HCT116 (cell line): ENCODE data around the gene PAPPA2. TPM values are rescaled to one million over a fixed set of nuclear protein-coding genes. Genes with fewer than 3 reads are reported as not detected.

Experiments used
- ATAC-seq: fragments of 200-7000 bp; cut with Tn5 transposase; 2 replicates; pipeline ENCODE4 v1.9.1; 2020; ENCODE audit warnings: mild to moderate bottlenecking, moderate library complexity
- BruUV-seq: library from RNA; stranded (reverse); fragments of 400-500 nt; replicated peaks from 2 replicates; lab custom pipeline; 2021; lab: Mats Ljungman, UMichigan
- CTCF ChIA-PET: fragments of 300-600 bp; sonication (Branson Sonifier 250); formaldehyde crosslinking; loops from one replicate; lab custom pipeline; 2021; ENCODE audit warnings: antibody characterized with exemption; lab: Charles Lee
- POLR2A ChIA-PET: fragments of 300-600, 350-600 bp; sonication (Branson Sonifier 250); formaldehyde crosslinking; loops from one replicate; lab custom pipeline; 2021; ENCODE audit warnings: antibody characterized with exemption; lab: Charles Lee
- RAD21 ChIA-PET, 2 experiments: fragments of 300-600 bp; sonication (Branson Sonifier 250); formaldehyde crosslinking; loops; one replicate each; lab custom pipeline; 2023; ENCODE audit warnings: low total read pairs in 2 of 2; ENCODE audit not compliant: uncharacterized antibody in 2 of 2, unreplicated experiment in 2 of 2, low non-redundant PET in 1 of 2; lab: Charles Lee
- DNase-seq: peaks from one replicate; pipeline ENCODE4 v3.0.0-alpha.2; 2010; ENCODE audit warnings: low read depth, low spot score
- H2AFZ ChIP-seq: fragments of 200-600 bp; shearing (Covaris generic), sonication (generic); 2 replicates; pipeline ENCODE4 v1.6.1; 2017; ENCODE audit warnings: low read depth, mixed run types, mixed read lengths, antibody characterized with exemption, low read length; ENCODE audit not compliant: poor library complexity, severe bottlenecking
- H3K27ac ChIP-seq: 2 replicates; pipeline ENCODE4 v1.5.1; 2012; ENCODE audit warnings: low read depth, low read length
- H3K27me3 ChIP-seq: fragments of 200-600 bp; sonication (generic); 2 replicates; pipeline ENCODE4 v1.6.1; 2016; ENCODE audit warnings: mixed run types, low read length, mixed read lengths; ENCODE audit not compliant: insufficient read depth
- H3K36me3 ChIP-seq, 2 experiments: fragments of 200-500 bp in 1 of 2; fragments of 200-600 bp in 1 of 2; sonication (Bioruptor generic) in 1 of 2; sonication (generic) in 1 of 2; 2 replicates each; pipeline versions ENCODE4 v1.5.1 to v1.6.1; 2014 to 2016; ENCODE audit warnings: low read length in 2 of 2, inconsistent platforms in 1 of 2, mixed read lengths in 1 of 2, mixed run types in 1 of 2; ENCODE audit not compliant: insufficient read depth in 2 of 2, control insufficient read depth in 1 of 2
- H3K4me1 ChIP-seq, 2 experiments: fragments of 200-600 bp in 1 of 2; sonication (generic) in 1 of 2; 2 replicates each; pipeline versions ENCODE4 v1.5.1 to v1.6.1; 2012 to 2017; ENCODE audit warnings: low read length in 2 of 2, inconsistent platforms in 1 of 2, mild to moderate bottlenecking in 1 of 2, mixed read lengths in 1 of 2, mixed run types in 1 of 2, moderate library complexity in 1 of 2; ENCODE audit not compliant: insufficient read depth in 2 of 2, control insufficient read depth in 1 of 2
- H3K4me2 ChIP-seq: fragments of 200-600 bp; sonication (generic); 2 replicates; pipeline ENCODE4 v1.6.1; 2017; ENCODE audit warnings: mixed run types, low read length, mixed read lengths
- H3K4me3 ChIP-seq, 2 experiments: fragments of 200-600 bp in 1 of 2; sonication (generic) in 1 of 2; replicated peaks in 1 of 2; 2 replicates each; pipeline ENCODE4 v1.5.1; 2011 to 2016; ENCODE audit warnings: low read length in 2 of 2, control low read depth in 1 of 2, low read depth in 1 of 2, mild to moderate bottlenecking in 1 of 2, mixed read lengths in 1 of 2, mixed run types in 1 of 2
- H3K79me2 ChIP-seq: fragments of 200-600 bp; sonication (generic); 2 replicates; pipeline ENCODE4 v1.6.1; 2017; ENCODE audit warnings: mild to moderate bottlenecking, mixed run types, low read length, moderate library complexity, mixed read lengths; ENCODE audit not compliant: insufficient read depth
- H3K9ac ChIP-seq: fragments of 200-600 bp; sonication (generic); 2 replicates; pipeline ENCODE4 v1.6.1; 2016; ENCODE audit warnings: low read length, mixed read lengths
- H3K9me2 ChIP-seq: fragments of 200-600 bp; sonication (generic), shearing (Covaris generic); 2 replicates; pipeline ENCODE4 v1.6.1; 2017; ENCODE audit warnings: mixed run types, mild to moderate bottlenecking, moderate library complexity; ENCODE audit not compliant: insufficient read depth
- H3K9me3 ChIP-seq, 2 experiments: fragments of 200-500 bp in 1 of 2; fragments of 200-600 bp in 1 of 2; sonication (Bioruptor generic) in 1 of 2; sonication (generic) in 1 of 2; 2 replicates each; pipeline ENCODE4 v1.6.1; 2014 to 2017; ENCODE audit warnings: low read length in 2 of 2, mixed read lengths in 2 of 2, inconsistent platforms in 1 of 2, low read depth in 1 of 2, mild to moderate bottlenecking in 1 of 2, mixed run types in 1 of 2, moderate library complexity in 1 of 2; ENCODE audit not compliant: control insufficient read depth in 1 of 2, insufficient read depth in 1 of 2
- H4K20me1 ChIP-seq: fragments of 200-600 bp; sonication (generic), shearing (Covaris generic); 2 replicates; pipeline ENCODE4 v1.6.1; 2017; ENCODE audit warnings: mixed run types, mild to moderate bottlenecking, moderate library complexity; ENCODE audit not compliant: insufficient read depth
- ATF3 ChIP-seq: IDR thresholded peaks from 2 replicates; pipeline ENCODE4 v1.6.1; 2012
- CEBPB ChIP-seq: IDR thresholded peaks from 2 replicates; pipeline ENCODE4 v1.6.1; 2012; ENCODE audit warnings: low read depth
- CTCF ChIP-seq, 3 experiments: fragments of 200-600 bp in 1 of 3; sonication (generic) in 1 of 3; IDR thresholded peaks in 2 of 3; conservative IDR thresholded peaks in 1 of 3; 2 replicates each; pipeline ENCODE4 v1.5.1; 2012 to 2017; ENCODE audit warnings: low read depth in 2 of 3, low read length in 2 of 3, antibody characterized with exemption in 1 of 3, borderline replicate concordance in 1 of 3, control low read depth in 1 of 3, mild to moderate bottlenecking in 1 of 3, mixed read lengths in 1 of 3, mixed run types in 1 of 3, moderate library complexity in 1 of 3; ENCODE audit not compliant: insufficient read depth in 1 of 3
- EZH2 ChIP-seq: fragments of 200-600 bp; sonication (generic); IDR thresholded peaks from 2 replicates; pipeline ENCODE4 v1.6.1; 2017; ENCODE audit warnings: antibody characterized with exemption, mixed run types
- EZH2phosphoT487 ChIP-seq: fragments of 200-600 bp; IDR thresholded peaks from 2 replicates; pipeline ENCODE4 v1.6.1; 2018; ENCODE audit warnings: antibody characterized with exemption, borderline replicate concordance
- FOSL1 ChIP-seq: IDR thresholded peaks from 2 replicates; pipeline ENCODE4 v1.6.1; 2012; ENCODE audit warnings: low read depth
- JUND ChIP-seq: IDR thresholded peaks from 2 replicates; pipeline ENCODE4 v1.6.1; 2012
- MAX ChIP-seq: IDR thresholded peaks from 2 replicates; pipeline ENCODE4 v1.6.1; 2012
- POLR2A ChIP-seq: IDR thresholded peaks from 2 replicates; pipeline ENCODE4 v1.7.0; 2011; ENCODE audit warnings: borderline replicate concordance; ENCODE audit not compliant: insufficient read depth, insufficient read length; ENCODE audit errors: extremely low read depth
- RAD21 ChIP-seq: IDR thresholded peaks from 2 replicates; pipeline ENCODE4 v1.6.1; 2012; ENCODE audit warnings: low read depth, mild to moderate bottlenecking
- REST ChIP-seq: IDR thresholded peaks from 2 replicates; pipeline ENCODE4 v1.6.1; 2012; ENCODE audit warnings: low read depth
- SIN3A ChIP-seq: IDR thresholded peaks from 2 replicates; pipeline ENCODE4 v1.6.1; 2012; ENCODE audit warnings: low read depth
- SP1 ChIP-seq: IDR thresholded peaks from 2 replicates; pipeline ENCODE4 v1.6.1; 2012; ENCODE audit warnings: low read depth
- SRF ChIP-seq: IDR thresholded peaks from 2 replicates; pipeline ENCODE4 v1.6.1; 2012; ENCODE audit warnings: low read depth
- TCF7L2 ChIP-seq: IDR thresholded peaks from 2 replicates; pipeline ENCODE4 v1.7.0; 2011; ENCODE audit warnings: borderline replicate concordance, inconsistent platforms; ENCODE audit not compliant: insufficient read depth, insufficient read length; ENCODE audit errors: extremely low read depth
- ZBTB33 ChIP-seq: IDR thresholded peaks from 2 replicates; pipeline ENCODE4 v1.6.1; 2011; ENCODE audit warnings: mild to moderate bottlenecking, low read length, moderate library complexity; ENCODE audit not compliant: insufficient replicate concordance; ENCODE audit errors: extremely low read depth
- ZFX ChIP-seq: fragments of 450-650 bp; IDR thresholded peaks from 2 replicates; pipeline ENCODE4 v1.6.1; 2017
- ZNF274 ChIP-seq: fragments of 200-500 bp; sonication (Bioruptor generic); IDR thresholded peaks from 2 replicates; pipeline ENCODE4 v1.6.1; 2014; ENCODE audit warnings: mild to moderate bottlenecking, low read depth, low read length, inconsistent platforms
- intact Hi-C: fragments of 100-400 bp; cut with micrococcal nuclease; formaldehyde crosslinking; loops from 2 replicates; pipeline ENCODE4 v1.10.0; 2022
- total RNA-seq: library from RNA; stranded (reverse); gene quantifications from one replicate; pipeline ENCODE4 v1.2.1, GENCODE V29; 2021; ENCODE audit not compliant: unreplicated experiment

Gene PAPPA2
- total RNA-seq, 1 experiment from 2014 or later, result not detected

- no TSS peak for BruUV-seq
- POLR2A ChIA-PET, result no interaction called here
- no peak for DNase-seq
Observed at GRCh38 chr1:176605176-176605575, 142.2 kb downstream of the PAPPA2 start.

More at GRCh38 chr1:176605176-176605575, 142.2 kb downstream of the PAPPA2 start:
- no peak overlapping the region for H2AFZ ChIP-seq
- intact Hi-C loops, result no loop called here
- RAD21 ChIA-PET, result no interaction called here
- peaks cover 19% of the 10 kb centered on the region; the same call in 1 of the 2 replicates for H3K27me3 ChIP-seq
- TF ChIP-seq FOSL1 (no peak), TCF7L2 (no peak), ZFX (no peak), RAD21 (no peak), ATF3 (no peak), JUND (no peak), POLR2A (no peak), SP1 (no peak), CEBPB (no peak), EZH2 (no peak), ZBTB33 (no peak), CTCF (IDR thresholded peaks at IDR 0.05 in 2 of 3, conservative IDR thresholded peaks at IDR 0.05 in 1 of 3; ENCODE audit: borderline replicate concordance in 1 of 3, insufficient read depth in 1 of 3, low read depth in 2 of 3, low read length in 2 of 3) (no peak), EZH2phosphoT487 (no peak), ZNF274 (no peak), MAX (no peak), SIN3A (no peak), SRF (no peak), REST (no peak)
- H3K79me2 ChIP-seq, result no peaks in the 10 kb centered on the region
- no peaks in the 10 kb centered on the region for H3K9me2 ChIP-seq
- H3K36me3 ChIP-seq, result no peaks in the 10 kb centered on the region
- H3K9me3 ChIP-seq, result no peaks in the 10 kb centered on the region
- no peaks in the 10 kb centered on the region for H3K4me1 ChIP-seq
- no peak overlapping the region for H3K9ac ChIP-seq
- no peak overlapping the region for H3K27ac ChIP-seq
- no peak overlapping the region for H3K4me3 ChIP-seq
- H4K20me1 ChIP-seq, result no peaks in the 10 kb centered on the region
- no peak for ATAC-seq
- no peak overlapping the region for H3K4me2 ChIP-seq
- CTCF ChIA-PET, result no interaction called here
